Measurements from ENCODE around the gene VEGFC.

- TF ChIP-seq CTCF (IDR thresholded peaks at IDR 0.05), result no peak
- no peak for TF ChIP-seq EZH2 (IDR thresholded peaks at IDR 0.05; ENCODE audit: borderline replicate concordance, insufficient read depth, low read depth, low read length, poor library complexity, severe bottlenecking)
Observed at GRCh38 chr4:176774852-176775251, 17.9 kb downstream of the VEGFC start.

Data from B cell (primary cell).